GM18505 (cell line): Measurements from ENCODE around the gene RPEL1.

Experiments
- ATAC-seq: cut with Tn5 transposase; IDR thresholded peaks from one replicate; pipeline ENCODE4 v1.9.1; 2021; ENCODE audit not compliant: unreplicated experiment
- POLR2A ChIP-seq: IDR thresholded peaks from 4 replicates; pipeline ENCODE4 v1.6.1; 2011; ENCODE audit warnings: borderline replicate concordance; ENCODE audit not compliant: insufficient read depth, insufficient read length; ENCODE audit errors: extremely low read depth

Gene RPEL1

GRCh38 chr10:103280506-103280905, 34.8 kb downstream of the RPEL1 start:
- no peak for ATAC-seq
- no peak for TF ChIP-seq POLR2A

GRCh38 chr10:103281753-103282152, 36.1 kb downstream of the RPEL1 start:
- ATAC-seq: no peak
- TF ChIP-seq POLR2A: no peak

GRCh38 chr10:103282961-103283360, 37.3 kb downstream of the RPEL1 start:
- no peak for TF ChIP-seq POLR2A
- no peak for ATAC-seq

- no peak for ATAC-seq
- no peak for TF ChIP-seq POLR2A
Observed at GRCh38 chr10:103284170-103284569, 38.5 kb downstream of the RPEL1 start.

- no peak for TF ChIP-seq POLR2A
- ATAC-seq: no peak
Observed at GRCh38 chr10:103287992-103288391, 42.3 kb downstream of the RPEL1 start.

- no peak for TF ChIP-seq POLR2A
- no peak for ATAC-seq
Observed at GRCh38 chr10:103291588-103291987, 45.9 kb downstream of the RPEL1 start.

GRCh38 chr10:103295374-103296015, 49.8 kb downstream of the RPEL1 start:
- no peak for ATAC-seq

More at GRCh38 chr10:103295374-103296015, 49.8 kb downstream of the RPEL1 start:
- no peak for TF ChIP-seq POLR2A
